RWPE1 (cell line): ENCODE measurements around the gene CCDC38.
A peak's percentile ranks its signal among the peaks of the same experiment; 100 is the strongest.
"Not testable (repeated sequence)": the region's sequence is repeated elsewhere in the genome, so short reads cannot be mapped to it uniquely, and the experiment has no call there.

Source experiments
- CTCF ChIA-PET: fragments of 350-600 bp; sonication (Branson Sonifier 250); formaldehyde crosslinking; extraction: SDS; loops from one replicate; lab custom pipeline; 2021; lab: Yijun Ruan, JAX
- POLR2A ChIA-PET: fragments of 400-600 bp; formaldehyde crosslinking; extraction: SDS; loops from one replicate; lab custom pipeline; 2020; ENCODE audit warnings: antibody characterized with exemption; ENCODE audit not compliant: low non-redundant PET; lab: Yijun Ruan, JAX
- DNase-seq: peaks from one replicate; pipeline ENCODE4 v3.0.0; 2012; ENCODE audit warnings: low spot score
- H3K27ac ChIP-seq: fragments of 450-650 bp; 2 replicates; pipeline ENCODE4 v1.5.1; 2017
- CTCF ChIP-seq: fragments of 450-650 bp; conservative IDR thresholded peaks from 2 replicates; pipeline ENCODE4 v1.5.1; 2017; ENCODE audit warnings: low read depth, mild to moderate bottlenecking

Gene CCDC38

GRCh38 chr12:95857799-95858198 is 84.6 kb downstream of the CCDC38 start:
- DNase-seq, result no peak
- ChIA-PET CTCF (interaction anchor here (0.7 kb wide), 1 partner anchor 11 kb away, joined by 4 read pairs; no protein-coding TSS in a partner anchor), POLR2A (no interaction called here)
- TF ChIP-seq CTCF, result no peak
- H3K27ac ChIP-seq, result no peak overlapping the region

GRCh38 chr12:95857156-95857555 is 85.3 kb downstream of the CCDC38 start:
- ChIA-PET POLR2A (no interaction called here), CTCF (interaction anchor here (0.6 to 0.7 kb wide), 2 partner anchors 11 to 286 kb away, joined by 4 to 6 read pairs; no protein-coding TSS in a partner anchor)
- no peak for TF ChIP-seq CTCF
- H3K27ac ChIP-seq, result no peak overlapping the region
- no peak for DNase-seq

GRCh38 chr12:95852133-95852532 is 90.3 kb downstream of the CCDC38 start:
- ChIA-PET CTCF (interaction anchor here (0.7 kb wide), 1 partner anchor 553 kb away, joined by 3 read pairs; no protein-coding TSS in a partner anchor), POLR2A (no interaction called here)
- no peak for DNase-seq
- H3K27ac ChIP-seq, result no peak overlapping the region
- TF ChIP-seq CTCF, result no peak

- CTCF ChIA-PET, result no interaction called here
- TF ChIP-seq CTCF, result no peak
- no peak for DNase-seq
- no peak overlapping the region for H3K27ac ChIP-seq
- POLR2A ChIA-PET, result no interaction called here
These were observed 90.8 kb downstream of the CCDC38 start for GRCh38 chr12:95851606-95852005.

GRCh38 chr12:95848575-95849388 is 93.6 kb downstream of the CCDC38 start:
- CTCF ChIA-PET, result interaction anchor here (0.6 to 1.4 kb wide), 9 partner anchors 27 to 731 kb away, joined by 3 to 7 read pairs (median 4); no protein-coding TSS in a partner anchor
- peak; percentile 33; the same call in 1 of the 2 replicates for TF ChIP-seq CTCF
- no peak overlapping the region for H3K27ac ChIP-seq
- POLR2A ChIA-PET, result no interaction called here
- peak; percentile 42 for DNase-seq

- DNase-seq, POLR2A ChIA-PET, CTCF ChIA-PET: not testable (repeated sequence)
- H3K27ac ChIP-seq, result peak overlapping the region; percentile 55
These were observed 100.0 kb downstream of the CCDC38 start for GRCh38 chr12:95842426-95842825.

- ChIA-PET CTCF (interaction anchor here (0.7 kb wide), 1 partner anchor 286 kb away, joined by 4 read pairs; no protein-coding TSS in a partner anchor), POLR2A (no interaction called here)
- no peak for TF ChIP-seq CTCF
- H3K27ac ChIP-seq, result no peak overlapping the region
- DNase-seq, result no peak
These were observed 104.3 kb downstream of the CCDC38 start for GRCh38 chr12:95838125-95838524.
